ENCODE results near the gene TGFBR2.

DNA sequence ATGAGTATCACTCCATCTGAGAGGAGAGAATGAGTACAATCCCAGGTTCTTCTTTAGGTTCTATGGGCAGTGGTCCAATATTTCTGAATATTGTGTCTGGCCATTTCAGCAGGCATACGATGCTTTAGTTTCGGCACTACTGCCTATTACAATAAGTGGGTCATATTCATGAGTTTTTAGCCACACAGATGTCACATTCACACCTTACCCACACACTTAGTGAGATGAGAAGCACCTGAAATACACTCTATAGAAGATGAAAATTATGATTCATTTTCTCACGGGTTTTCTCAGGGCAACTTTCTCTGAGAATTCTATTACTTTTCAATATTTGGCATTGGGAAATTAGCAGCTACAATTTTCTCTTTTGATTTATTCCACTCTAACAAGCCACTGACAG, 132.2 kb downstream of the TGFBR2 start:
- TF ChIP-seq, protein P1, sequence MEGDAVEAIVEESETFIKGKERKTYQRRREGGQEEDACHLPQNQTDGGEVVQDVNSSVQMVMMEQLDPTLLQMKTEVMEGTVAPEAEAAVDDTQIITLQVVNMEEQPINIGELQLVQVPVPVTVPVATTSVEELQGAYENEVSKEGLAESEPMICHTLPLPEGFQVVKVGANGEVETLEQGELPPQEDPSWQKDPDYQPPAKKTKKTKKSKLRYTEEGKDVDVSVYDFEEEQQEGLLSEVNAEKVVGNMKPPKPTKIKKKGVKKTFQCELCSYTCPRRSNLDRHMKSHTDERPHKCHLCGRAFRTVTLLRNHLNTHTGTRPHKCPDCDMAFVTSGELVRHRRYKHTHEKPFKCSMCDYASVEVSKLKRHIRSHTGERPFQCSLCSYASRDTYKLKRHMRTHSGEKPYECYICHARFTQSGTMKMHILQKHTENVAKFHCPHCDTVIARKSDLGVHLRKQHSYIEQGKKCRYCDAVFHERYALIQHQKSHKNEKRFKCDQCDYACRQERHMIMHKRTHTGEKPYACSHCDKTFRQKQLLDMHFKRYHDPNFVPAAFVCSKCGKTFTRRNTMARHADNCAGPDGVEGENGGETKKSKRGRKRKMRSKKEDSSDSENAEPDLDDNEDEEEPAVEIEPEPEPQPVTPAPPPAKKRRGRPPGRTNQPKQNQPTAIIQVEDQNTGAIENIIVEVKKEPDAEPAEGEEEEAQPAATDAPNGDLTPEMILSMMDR (IDR thresholded peaks at IDR 0.05) = no peak
- no peak for TF ChIP-seq POLR2AphosphoS5 (IDR thresholded peaks at IDR 0.05)
